ENCODE measurements around the gene EML6.
A peak's percentile ranks its signal among the peaks of the same experiment; 100 is the strongest.

EML6 gene

GRCh38 chr2:55019526-55020258 is 296.2 kb downstream of the EML6 start:
- in situ Hi-C loops (cut with MboI; ENCODE audit: low pct_unique_long_range_greater_than_20kb, low sequenced_read_pairs), result no loop called here
- peak; percentile 84 for DNase-seq

Data from KBM-7 (cell line).